CD4-positive, alpha-beta T cell treated with Interleukin-15 for 4 hours (primary cell): ENCODE measurements around the gene SINHCAF.
A peak's percentile ranks its signal among the peaks of the same experiment; 100 is the strongest.

Experiments used
- DNase-seq: peaks from one replicate; pipeline ENCODE4 v3.0.0-alpha.2; 2020; ENCODE audit warnings: low spot score

SINHCAF gene

DNA sequence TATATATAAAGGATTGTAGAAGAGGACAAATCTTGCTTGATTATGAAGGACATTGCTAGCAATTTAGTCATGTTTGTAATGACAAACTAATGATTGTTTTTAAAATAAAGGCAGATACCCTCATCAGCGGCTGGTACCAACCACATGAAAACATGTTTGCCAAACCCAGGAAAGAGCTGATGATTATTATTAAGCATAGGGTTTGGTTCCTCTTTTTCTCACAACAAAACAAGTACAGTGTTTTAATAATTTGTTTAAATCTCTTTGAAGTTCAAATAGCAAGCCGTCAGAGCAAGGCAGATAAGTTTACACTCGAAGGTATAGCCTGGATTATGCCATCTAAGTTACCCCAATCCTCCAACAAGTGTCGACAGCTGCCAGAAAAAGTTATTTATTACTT, 5.3 kb upstream of the SINHCAF start:
- DNase-seq, result no peak

DNA sequence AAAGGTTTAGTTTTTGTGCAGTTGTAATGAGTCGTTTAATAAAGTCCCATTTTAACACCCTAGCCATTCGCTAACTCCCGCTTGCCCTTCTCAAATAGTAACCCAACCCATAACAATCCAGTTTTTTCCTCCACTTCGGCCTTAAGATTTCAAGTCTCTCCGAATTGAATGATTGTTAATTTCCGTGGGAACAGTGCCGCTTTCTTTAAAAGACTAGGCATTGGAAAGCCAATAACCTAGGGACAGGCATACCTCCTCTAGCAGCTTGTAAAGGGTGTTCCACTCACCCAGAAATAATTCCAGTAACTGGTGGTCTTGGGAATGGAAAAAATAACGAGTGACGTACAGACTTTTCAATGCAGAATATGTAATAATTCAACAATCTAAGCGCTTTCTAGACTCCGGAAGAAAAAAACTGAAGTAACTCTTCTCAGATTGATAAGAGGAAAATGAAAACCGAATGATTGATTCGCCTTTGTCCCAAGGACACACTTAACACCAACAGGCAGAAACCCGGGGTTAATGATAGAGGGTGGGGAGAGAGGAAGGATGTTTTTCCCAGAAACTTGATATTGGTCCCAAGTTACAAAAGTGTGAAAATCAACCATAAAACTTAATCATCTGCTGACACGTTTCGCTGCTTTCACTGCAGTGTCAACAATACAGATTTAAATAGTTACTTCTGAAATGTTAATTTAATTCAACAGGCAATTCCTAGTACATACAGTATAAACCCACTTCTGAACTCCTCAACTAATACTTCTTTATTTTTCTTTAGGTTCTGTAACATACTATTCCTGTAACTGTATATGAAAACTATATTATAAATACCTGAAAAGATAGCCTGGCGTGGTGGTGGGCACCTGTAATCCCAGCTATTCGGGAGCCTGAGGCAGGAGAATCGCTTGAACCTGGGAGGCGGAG, 1.0 kb upstream of the SINHCAF start:
- DNase-seq, result no peak

DNA sequence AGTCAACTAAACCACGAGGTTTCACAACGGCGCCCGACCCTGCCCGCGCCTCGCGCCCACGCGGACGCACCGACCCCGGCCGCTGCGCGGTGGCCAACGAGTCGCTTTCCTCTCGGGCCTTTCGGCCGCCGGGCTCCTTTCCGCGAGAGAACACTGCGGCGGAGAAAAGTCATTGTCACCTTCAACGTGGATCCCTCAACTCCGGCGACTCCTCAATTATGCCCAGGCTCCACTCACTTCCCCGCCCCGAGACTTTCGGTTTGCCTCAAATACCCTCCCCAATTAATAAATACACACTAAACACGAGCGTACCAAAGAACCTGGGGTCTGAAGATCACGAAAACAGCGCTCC, 450 bp downstream of the SINHCAF start:
- no peak for DNase-seq

DNA sequence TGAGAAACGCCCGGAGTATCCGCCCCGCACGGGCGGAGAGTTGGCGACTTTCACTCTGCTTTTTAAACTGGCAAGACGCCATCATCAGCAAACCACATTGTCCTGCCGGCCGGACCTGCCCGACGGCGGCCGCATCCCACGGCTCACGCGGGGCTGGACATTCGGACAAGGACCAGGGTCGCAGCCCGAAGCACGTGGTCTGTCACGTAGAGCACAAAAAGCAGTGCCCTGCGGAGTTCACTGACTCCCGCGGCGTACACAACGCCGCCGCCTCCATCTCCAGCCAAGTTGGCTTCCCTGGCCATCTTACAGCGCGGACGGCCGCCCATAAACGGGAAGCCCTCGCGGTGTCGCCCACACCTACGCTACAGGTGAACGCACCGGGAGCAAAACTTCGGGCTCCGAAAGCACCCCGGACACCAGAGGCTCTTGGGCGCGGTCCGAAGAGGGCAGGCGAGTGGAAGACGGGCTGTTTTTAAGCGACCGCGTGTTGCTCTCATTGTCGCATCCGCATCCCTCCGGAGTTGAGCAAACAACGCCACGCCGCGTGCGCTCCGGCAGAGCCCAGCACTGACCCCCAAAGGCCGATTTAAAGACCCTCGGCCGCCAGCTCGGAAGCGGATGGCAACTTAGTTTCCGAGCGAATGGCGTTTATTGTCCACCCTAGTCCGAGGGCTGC, 966 bp downstream of the SINHCAF start:
- DNase-seq, result peak; percentile 37

DNA sequence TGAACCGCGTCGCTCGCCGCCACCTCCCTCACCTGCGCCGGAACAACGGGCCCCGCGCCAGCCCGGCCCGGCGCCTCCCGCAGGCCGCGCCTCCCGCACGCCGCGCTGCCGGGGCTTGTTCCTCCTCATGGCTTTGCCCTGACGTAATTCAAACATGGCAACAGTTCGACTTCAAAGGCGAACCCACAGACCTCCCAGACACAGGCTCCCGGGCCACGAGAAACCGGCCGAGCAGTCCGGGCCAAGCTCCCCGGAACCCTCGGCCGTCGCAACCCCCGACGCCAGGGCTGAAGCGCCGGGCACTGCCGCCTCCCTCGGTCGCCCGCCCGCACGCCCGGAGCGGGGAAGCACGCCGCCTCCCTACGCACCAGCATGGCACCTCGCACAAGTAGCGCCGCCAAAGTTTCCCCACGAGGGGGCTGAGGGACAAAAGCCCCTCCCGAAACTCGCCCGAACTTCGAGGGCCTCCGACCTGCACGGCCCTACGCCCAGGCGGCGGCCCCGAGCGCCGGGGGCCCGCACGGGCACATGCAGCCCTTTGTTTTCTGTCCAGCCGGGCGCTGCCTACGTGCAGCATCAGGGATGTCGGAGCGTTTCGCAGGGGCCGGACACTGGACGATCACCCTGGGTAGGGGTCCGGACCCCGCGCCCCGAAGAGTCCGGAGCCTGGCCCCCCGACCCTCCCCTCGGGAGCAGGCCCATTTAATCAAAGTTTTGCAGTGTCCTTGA, 1.7 kb downstream of the SINHCAF start:
- DNase-seq, result peak; percentile 73

DNA sequence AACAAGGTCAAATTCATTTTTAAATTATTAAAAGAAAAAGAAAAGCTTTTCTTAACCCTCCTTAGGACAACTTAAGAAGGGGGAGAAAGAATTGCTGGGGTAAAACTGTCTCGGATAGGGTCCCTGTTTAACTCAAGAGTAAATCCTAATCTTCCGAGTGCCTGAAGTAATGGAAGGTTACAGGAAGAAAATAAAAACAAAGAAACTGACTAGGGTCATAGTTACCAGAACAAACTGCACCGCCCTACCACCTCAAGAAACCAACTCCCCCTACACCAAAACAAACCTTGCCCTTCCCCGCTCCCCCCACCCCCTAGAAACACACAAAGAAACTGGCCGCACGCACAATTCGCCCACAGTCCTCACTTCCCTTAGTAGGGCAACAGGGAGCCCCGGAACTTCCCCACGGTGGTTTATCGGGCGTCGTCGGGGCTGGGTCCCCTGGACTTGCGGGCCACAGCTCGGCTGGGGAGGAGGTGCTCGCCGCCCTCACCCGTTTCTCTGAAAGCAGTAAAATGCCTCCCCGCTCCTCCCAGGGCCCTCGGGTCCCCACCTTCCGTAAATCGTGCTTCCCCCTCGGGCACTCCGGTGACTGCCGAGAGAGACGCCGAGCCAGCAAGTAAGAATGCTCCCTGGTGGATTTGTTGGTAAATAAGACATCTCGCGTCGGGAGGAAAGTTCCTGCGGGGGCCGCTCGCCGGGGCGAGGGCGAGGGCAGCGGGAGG, 2.4 kb downstream of the SINHCAF start:
- peak; percentile 53 for DNase-seq

DNA sequence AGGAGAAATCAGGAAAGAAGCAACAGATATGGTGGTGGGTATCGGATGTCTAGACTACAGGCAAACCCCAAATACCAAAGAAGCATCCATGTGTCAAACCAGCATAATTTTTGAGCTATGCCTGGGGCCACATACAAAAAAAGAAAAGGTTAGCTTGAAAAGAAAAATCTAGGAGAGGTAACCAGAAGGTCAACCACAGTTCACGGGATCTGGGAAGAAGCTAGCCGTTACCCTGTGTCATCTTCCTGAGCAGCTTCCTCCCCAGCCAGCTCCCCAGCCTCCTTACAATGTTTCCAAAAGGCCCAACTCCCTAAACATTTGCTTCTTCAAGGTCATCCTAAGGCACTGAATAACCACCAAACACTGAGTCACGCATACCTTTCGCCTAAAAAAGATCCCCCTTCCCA, 3.1 kb downstream of the SINHCAF start:
- no peak for DNase-seq

GRCh38 chr12:31321897-31322228, 4.1 kb downstream of the SINHCAF start:
- DNase-seq, result no peak

DNA sequence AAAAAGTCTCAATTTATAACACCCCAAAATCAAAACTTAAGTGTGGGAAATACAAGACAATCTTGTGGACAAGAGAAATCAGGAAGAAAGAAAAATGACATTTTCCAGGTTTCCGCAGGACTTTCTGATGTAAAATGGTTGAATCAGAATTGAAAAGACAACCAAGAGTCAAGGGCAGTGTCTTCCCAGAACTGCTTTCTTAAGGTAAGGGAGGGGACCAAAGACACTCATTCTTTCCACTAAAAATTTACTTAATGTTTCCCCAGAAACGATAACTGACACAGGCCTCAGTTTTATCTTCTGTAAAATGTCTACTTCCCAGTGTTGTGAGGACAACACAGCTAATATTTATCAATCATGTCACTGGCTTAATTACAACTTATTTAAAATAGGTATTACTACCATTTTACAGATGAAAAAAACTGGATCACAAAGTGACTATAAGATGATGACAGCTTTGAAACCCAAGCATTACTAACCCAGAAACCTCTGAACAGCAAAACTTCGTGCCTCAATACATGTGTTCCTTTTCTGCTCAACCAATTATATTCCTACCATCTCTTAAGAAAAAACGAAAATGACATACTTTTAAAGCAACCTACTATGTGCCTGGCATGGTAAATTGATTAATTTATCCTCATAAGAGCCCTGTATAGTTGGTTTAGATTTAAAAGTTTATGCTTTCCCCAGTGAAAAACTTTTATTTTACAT, 4.6 kb downstream of the SINHCAF start:
- peak; percentile 25 for DNase-seq

- no peak for DNase-seq
These were observed 7.2 kb downstream of the SINHCAF start for GRCh38 chr12:31318657-31319269.

- DNase-seq, result no peak
These were observed 8.2 kb downstream of the SINHCAF start for GRCh38 chr12:31317471-31318395.

DNA sequence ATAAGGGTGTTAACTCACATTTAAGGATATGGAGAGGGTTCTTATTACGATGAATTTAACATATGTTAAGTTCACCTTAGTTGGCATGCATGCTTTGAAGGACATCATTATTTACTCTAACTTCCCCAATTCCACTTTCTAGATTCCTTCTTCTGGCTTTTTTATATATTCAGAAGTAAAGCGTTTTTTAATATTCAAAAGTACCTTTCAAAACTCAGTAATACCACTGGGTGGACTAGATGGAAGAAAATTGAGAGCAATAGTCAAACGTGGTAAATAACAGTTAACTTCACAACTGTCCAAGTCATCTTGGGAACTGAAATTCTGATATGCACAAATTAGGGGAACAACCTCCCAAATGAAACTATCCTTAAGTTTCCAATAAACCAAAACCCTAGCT, 9.1 kb downstream of the SINHCAF start:
- DNase-seq, result no peak

GRCh38 chr12:31315784-31316465, 10.0 kb downstream of the SINHCAF start:
- DNase-seq, result no peak

DNA sequence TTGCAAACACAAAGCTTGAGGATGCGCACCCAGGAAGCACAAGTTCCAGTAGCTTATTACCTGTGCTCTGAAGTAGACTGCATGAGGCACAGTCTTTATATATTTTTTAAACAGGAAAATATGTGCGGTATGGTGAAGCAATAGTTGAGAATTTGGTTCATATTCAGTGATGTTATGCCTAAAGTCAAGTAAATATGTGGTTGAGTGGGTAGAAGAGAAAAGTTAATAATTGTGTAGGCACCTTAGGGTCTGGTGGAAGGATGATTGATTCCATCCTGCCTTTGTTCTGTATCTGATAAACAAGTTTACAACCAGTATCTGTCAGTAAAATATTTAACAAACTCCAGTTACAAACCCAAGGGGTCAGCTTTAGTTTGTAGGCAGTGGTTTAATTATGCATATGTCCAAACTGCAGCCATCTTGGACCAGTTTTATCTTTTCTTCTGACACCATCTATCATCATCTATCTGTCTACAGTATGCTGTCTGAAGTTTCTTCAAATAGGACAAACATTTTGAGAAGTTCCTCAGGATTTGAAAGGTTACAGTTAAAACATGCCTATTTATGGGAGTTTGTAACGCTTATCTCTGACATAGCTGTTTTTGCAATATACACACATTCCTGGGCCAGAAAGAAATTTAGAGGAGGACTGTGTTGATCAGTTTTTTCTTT, 10.8 kb downstream of the SINHCAF start:
- no peak for DNase-seq

- DNase-seq, result no peak
These were observed 13.5 kb downstream of the SINHCAF start for GRCh38 chr12:31312431-31312830.

GRCh38 chr12:31311634-31312258, 14.2 kb downstream of the SINHCAF start:
- no peak for DNase-seq

DNA sequence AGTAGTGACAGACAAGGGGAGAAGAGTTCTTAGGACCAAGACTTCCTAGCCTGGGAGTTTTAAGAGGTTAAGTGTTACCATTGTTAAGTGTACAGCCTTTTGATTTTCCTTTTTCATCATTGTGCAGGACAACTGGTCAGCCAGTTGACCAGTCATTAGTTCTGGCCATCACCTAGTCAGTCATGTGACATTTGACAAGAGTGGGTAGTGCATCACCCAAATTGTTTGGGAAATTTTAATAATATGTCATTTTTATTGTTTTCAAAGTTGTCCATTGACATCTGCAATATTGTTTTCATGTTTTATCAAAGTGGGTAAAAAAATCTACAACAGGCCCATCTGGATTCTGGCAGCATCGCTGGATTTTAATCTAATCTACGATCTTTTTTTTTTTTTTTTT, 15.5 kb downstream of the SINHCAF start:
- no peak for DNase-seq

DNA sequence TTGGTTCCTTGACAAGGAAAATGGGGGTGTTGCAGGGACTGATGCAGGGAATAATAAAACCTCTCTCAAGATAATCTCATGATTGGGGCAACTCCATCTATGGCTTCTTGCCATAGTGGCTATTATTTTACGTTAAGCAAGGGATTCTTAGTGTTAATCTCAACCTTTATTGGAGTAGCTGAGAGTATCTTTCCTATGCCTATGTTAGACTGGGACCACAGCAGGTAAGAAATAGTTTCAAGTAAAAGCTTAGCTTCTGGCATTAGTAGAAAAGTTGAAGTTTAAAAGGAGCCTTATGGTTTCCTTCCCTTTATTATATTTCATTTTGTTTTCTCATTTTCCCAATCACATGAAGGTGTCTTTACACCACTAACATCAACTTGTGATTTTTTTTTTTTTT, 16.7 kb downstream of the SINHCAF start:
- no peak for DNase-seq
